PC-3 (cell line): Measurements from ENCODE around the gene TGIF2.

Experiments
- EZH2 ChIP-seq: fragments of 300-600 bp; sonication (generic); IDR thresholded peaks from one replicate; pipeline ENCODE4 v1.6.1; 2017; ENCODE audit warnings: antibody characterized with exemption, mild to moderate bottlenecking, low read length; ENCODE audit not compliant: unreplicated experiment
- EZH2phosphoT487 ChIP-seq: fragments of 300-600 bp; sonication (generic); IDR thresholded peaks from 2 replicates; pipeline ENCODE4 v1.6.1; 2018; ENCODE audit warnings: mild to moderate bottlenecking, antibody characterized with exemption, low read length, borderline replicate concordance
- TF ChIP-seq, protein P1 (sequence below): fragments of 300-600 bp; sonication (generic); conservative IDR thresholded peaks from 2 replicates; pipeline ENCODE4 v1.5.1; 2017; ENCODE audit warnings: antibody characterized with exemption, low read depth, mild to moderate bottlenecking, low read length

- TF ChIP-seq, protein P1, sequence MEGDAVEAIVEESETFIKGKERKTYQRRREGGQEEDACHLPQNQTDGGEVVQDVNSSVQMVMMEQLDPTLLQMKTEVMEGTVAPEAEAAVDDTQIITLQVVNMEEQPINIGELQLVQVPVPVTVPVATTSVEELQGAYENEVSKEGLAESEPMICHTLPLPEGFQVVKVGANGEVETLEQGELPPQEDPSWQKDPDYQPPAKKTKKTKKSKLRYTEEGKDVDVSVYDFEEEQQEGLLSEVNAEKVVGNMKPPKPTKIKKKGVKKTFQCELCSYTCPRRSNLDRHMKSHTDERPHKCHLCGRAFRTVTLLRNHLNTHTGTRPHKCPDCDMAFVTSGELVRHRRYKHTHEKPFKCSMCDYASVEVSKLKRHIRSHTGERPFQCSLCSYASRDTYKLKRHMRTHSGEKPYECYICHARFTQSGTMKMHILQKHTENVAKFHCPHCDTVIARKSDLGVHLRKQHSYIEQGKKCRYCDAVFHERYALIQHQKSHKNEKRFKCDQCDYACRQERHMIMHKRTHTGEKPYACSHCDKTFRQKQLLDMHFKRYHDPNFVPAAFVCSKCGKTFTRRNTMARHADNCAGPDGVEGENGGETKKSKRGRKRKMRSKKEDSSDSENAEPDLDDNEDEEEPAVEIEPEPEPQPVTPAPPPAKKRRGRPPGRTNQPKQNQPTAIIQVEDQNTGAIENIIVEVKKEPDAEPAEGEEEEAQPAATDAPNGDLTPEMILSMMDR, result no peak
- TF ChIP-seq EZH2phosphoT487, result no peak
- TF ChIP-seq EZH2, result no peak
These were observed 50.0 kb downstream of the TGIF2 start for GRCh38 chr20:36623444-36623843.
